GM12878 (cell line): ENCODE measurements around the gene TBC1D22B.

Experiments used
- CBX5 ChIP-seq: sonication (generic); IDR thresholded peaks from 2 replicates; pipeline ENCODE4 v1.6.1; 2016; ENCODE audit warnings: low read depth, moderate library complexity, mild to moderate bottlenecking, inconsistent platforms
- E4F1 ChIP-seq: fragments of 450-650 bp; IDR thresholded peaks from 2 replicates; pipeline ENCODE4 v1.6.1; 2018; ENCODE audit warnings: borderline replicate concordance, mild to moderate bottlenecking; ENCODE audit not compliant: partially characterized antibody
- EP300 ChIP-seq, 2 experiments: fragments of 150-350 bp in 1 of 2; IDR thresholded peaks; 2 replicates each; pipeline ENCODE4 v1.6.1; 2011 to 2012; ENCODE audit warnings: low read depth in 2 of 2, low read length in 2 of 2, borderline replicate concordance in 1 of 2, improper control_type of control experiment in 1 of 2, inconsistent platforms in 1 of 2; ENCODE audit not compliant: control insufficient read depth in 1 of 2
- RAD21 ChIP-seq: IDR thresholded peaks from 2 replicates; pipeline ENCODE4 v1.6.1; 2011; ENCODE audit warnings: mild to moderate bottlenecking, low read depth, low read length, moderate library complexity; ENCODE audit not compliant: insufficient read depth
- ZBTB40 ChIP-seq: fragments of 450-650 bp; IDR thresholded peaks from 2 replicates; pipeline ENCODE4 v1.6.1; 2016; ENCODE audit warnings: mild to moderate bottlenecking, moderate library complexity, borderline replicate concordance

- no peak for TF ChIP-seq ZBTB40
- no peak for TF ChIP-seq CBX5
- no peak for TF ChIP-seq E4F1
- no peak for TF ChIP-seq EP300 (IDR thresholded peaks at IDR 0.05; ENCODE audit: borderline replicate concordance in 1 of 2, control insufficient read depth in 1 of 2, low read depth in 2 of 2, low read length in 2 of 2)
- no peak for TF ChIP-seq RAD21
Measured at GRCh38 chr6:37279366-37280134, 22.0 kb downstream of the TBC1D22B start.
